ENCODE measurements around the gene WDR73.
"Not testable (repeated sequence)": the region's sequence is repeated elsewhere in the genome, so short reads cannot be mapped to it uniquely, and the experiment has no call there.

WDR73 gene

GRCh38 chr15:84645997-84646396, 8.1 kb downstream of the WDR73 start:
- no peak for DNase-seq (ENCODE audit: low read depth)
- no peak for TF ChIP-seq CTCF (IDR thresholded peaks at IDR 0.05; ENCODE audit: low read length, missing control alignments)
- no peak overlapping the region for H3K4me3 ChIP-seq (replicated peaks; ENCODE audit: low read depth, low read length)

GRCh38 chr15:84645496-84645895, 8.6 kb downstream of the WDR73 start:
- no peak for DNase-seq (ENCODE audit: low read depth)
- H3K4me3 ChIP-seq (replicated peaks; ENCODE audit: low read depth, low read length): no peak overlapping the region
- TF ChIP-seq CTCF (IDR thresholded peaks at IDR 0.05; ENCODE audit: low read length, missing control alignments): no peak

- H3K4me3 ChIP-seq (replicated peaks; ENCODE audit: low read depth, low read length): no peak overlapping the region
- DNase-seq (ENCODE audit: low read depth): no peak
- no peak for TF ChIP-seq CTCF (IDR thresholded peaks at IDR 0.05; ENCODE audit: low read length, missing control alignments)
These were observed 10.2 kb downstream of the WDR73 start for GRCh38 chr15:84643838-84644237.

GRCh38 chr15:84642640-84643039, 11.4 kb downstream of the WDR73 start:
- H3K4me3 ChIP-seq (replicated peaks; ENCODE audit: low read depth, low read length); DNase-seq (ENCODE audit: low read depth): not testable (repeated sequence)

GRCh38 chr15:84641871-84642270, 12.2 kb downstream of the WDR73 start:
- not testable (repeated sequence) for DNase-seq (ENCODE audit: low read depth); H3K4me3 ChIP-seq (replicated peaks; ENCODE audit: low read depth, low read length)

- no peak overlapping the region for H3K4me3 ChIP-seq (replicated peaks; ENCODE audit: low read depth, low read length)
- TF ChIP-seq CTCF (IDR thresholded peaks at IDR 0.05; ENCODE audit: low read length, missing control alignments): no peak
- no peak for DNase-seq (ENCODE audit: low read depth)
These were observed 16.0 kb downstream of the WDR73 start for GRCh38 chr15:84638103-84638502.

GRCh38 chr15:84634228-84634837, 19.8 kb downstream of the WDR73 start:
- peak overlapping the region; percentile 61 for H3K4me3 ChIP-seq (replicated peaks; ENCODE audit: low read depth, low read length)
- TF ChIP-seq CTCF (IDR thresholded peaks at IDR 0.05; ENCODE audit: low read length, missing control alignments): no peak

GRCh38 chr15:84633311-84634227, 20.5 kb downstream of the WDR73 start:
- TF ChIP-seq CTCF (IDR thresholded peaks at IDR 0.05; ENCODE audit: low read length, missing control alignments): no peak
- H3K4me3 ChIP-seq (replicated peaks; ENCODE audit: low read depth, low read length): peak overlapping the region; percentile 61
- DNase-seq (ENCODE audit: low read depth): peak; percentile 71

More at GRCh38 chr15:84634228-84634837, 19.8 kb downstream of the WDR73 start:
- no peak for DNase-seq (ENCODE audit: low read depth)

Data from fibroblast of pulmonary artery (primary cell).